Lung (tissue), 12 donors: ENCODE results near the gene SFRP4. TPM values are rescaled to one million over a fixed set of nuclear protein-coding genes. Genes with fewer than 3 reads are reported as not detected.

ENCODE experiments used
- ATAC-seq: fragments of 200-7000 bp; cut with Tn5 transposase; one replicate; pipeline ENCODE4 v1.9.1; 2020; ENCODE audit warnings: moderate number of reproducible peaks; ENCODE audit not compliant: insufficient read depth, low FRiP score
- DNase-seq, 3 donors: peaks; one replicate each; pipeline ENCODE4 v3.0.0-alpha.2; 2013 to 2017
- H3K27ac ChIP-seq, 2 donors: one replicate each; pipeline ENCODE4 v1.5.1; 2013; ENCODE audit warnings: mild to moderate bottlenecking in 2 of 2, moderate library complexity in 2 of 2, control low read depth in 1 of 2, inconsistent platforms in 1 of 2, low read depth in 1 of 2, low read length in 1 of 2
- H3K27me3 ChIP-seq, 3 donors: one replicate each; pipeline ENCODE4 v1.5.1; 2013; ENCODE audit warnings: low read length in 2 of 3; ENCODE audit not compliant: control insufficient read depth in 3 of 3, insufficient read depth in 3 of 3
- H3K36me3 ChIP-seq, 4 donors: one replicate each; pipeline ENCODE4 v1.5.1; 2013; ENCODE audit warnings: low read length in 4 of 4, mild to moderate bottlenecking in 1 of 4, moderate library complexity in 1 of 4; ENCODE audit not compliant: control insufficient read depth in 4 of 4, insufficient read depth in 4 of 4
- H3K4me1 ChIP-seq, 5 donors: one replicate each; pipeline ENCODE4 v1.5.1; 2013; ENCODE audit warnings: low read length in 5 of 5, mild to moderate bottlenecking in 2 of 5, moderate library complexity in 1 of 5; ENCODE audit not compliant: control insufficient read depth in 5 of 5, insufficient read depth in 5 of 5
- H3K4me3 ChIP-seq: one replicate; pipeline ENCODE4 v1.5.1; 2013; ENCODE audit warnings: mild to moderate bottlenecking, control low read depth, moderate library complexity
- H3K9ac ChIP-seq, 2 donors: one replicate each; pipeline ENCODE4 v1.5.1; 2013; ENCODE audit warnings: low read length in 2 of 2, control low read depth in 1 of 2; ENCODE audit not compliant: insufficient read depth in 1 of 2
- H3K9me3 ChIP-seq, 4 donors: one replicate each; pipeline ENCODE4 v1.5.1; 2013; ENCODE audit warnings: low read length in 3 of 4, mild to moderate bottlenecking in 1 of 4, moderate library complexity in 1 of 4; ENCODE audit not compliant: control insufficient read depth in 4 of 4, insufficient read depth in 3 of 4
- CTCF ChIP-seq: IDR thresholded peaks from 2 replicates; pipeline ENCODE4 v1.5.1; 2012; ENCODE audit warnings: mild to moderate bottlenecking; ENCODE audit errors: control extremely low read depth, extremely low read depth
- WGBS, 2 donors: extraction: QIAGEN DNeasy Blood & Tissue Kit; methylation state at CpG; one replicate each; pipeline ENCODE4 v1.1.7; 2013; 5-methylcytosine and 5-hydroxymethylcytosine counted together
- polyA plus RNA-seq, 2 donors: library from polyadenylated mRNA; stranded (reverse); fragments of 200-250 nt; gene quantifications; one replicate each; pipeline ENCODE4 v1.2.1, GENCODE V29; 2013
- total RNA-seq, 2 donors: library from RNA; depleted of rRNA in 1 of 2; stranded (reverse); fragments of >200 nt in 1 of 2; gene quantifications; one replicate each; pipeline ENCODE4 v1.2.1, GENCODE V29; 2014 to 2021
- donor health status: control.
- donor health status: control.
- donor health status: Bipolar disorder and iron deficiency.
- donor health status: healthy.
- donor health status: DM: yes; HTN: yes; CAD: no.

SFRP4 gene
- total and polyA plus RNA-seq, 4 donors = 2.5 to 5.3 (median 3.3) TPM

DNA sequence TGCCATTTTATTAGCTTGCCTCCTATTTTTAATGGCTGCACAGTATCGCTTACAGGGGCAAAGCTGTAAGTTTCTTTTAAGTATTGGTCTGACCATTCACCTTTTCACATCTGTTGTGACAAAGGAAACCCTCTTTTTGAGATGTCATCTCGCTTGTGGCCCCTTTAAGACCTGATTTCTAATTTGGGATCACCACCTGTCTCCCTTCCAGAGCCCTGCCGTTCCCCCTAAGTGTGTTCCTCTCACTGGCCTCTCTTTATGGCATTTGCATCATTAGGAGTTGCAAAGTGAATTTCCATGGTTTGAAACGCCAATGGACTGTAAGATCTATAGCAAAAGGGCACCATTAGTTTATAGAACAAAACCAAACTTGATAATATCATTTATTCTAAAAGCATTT, 5.3 kb upstream of the SFRP4 start:
- 54 to 69% methylated on average over 4 of the region's 4 CpGs for WGBS, 2 donors
- no peak for ATAC-seq
- peaks cover 0 to 8% (median 2%) of the 10 kb centered on the region in 4 donors for H3K9me3 ChIP-seq
- peaks cover 0 to 20% (median 5%) of the 10 kb centered on the region in 5 donors for H3K4me1 ChIP-seq
- no peak for TF ChIP-seq CTCF
- peaks cover 0 to 4% (median under 1%) of the 10 kb centered on the region in 4 donors for H3K36me3 ChIP-seq
- H3K27me3 ChIP-seq = peaks cover 0 to 2% (median 2%) of the 10 kb centered on the region in 3 donors
- H3K4me3 ChIP-seq = no peak overlapping the region
- no peak overlapping the region for H3K27ac ChIP-seq
- no peak overlapping the region for H3K9ac ChIP-seq
- DNase-seq = no peak

- Histone ChIP-seq H3K9ac (peak overlapping the region; percentile 0 to 17), H3K27ac (peak overlapping the region; percentile 86 to 93), H3K4me3 (peak overlapping the region; percentile 66), H3K36me3 (peaks cover 0 to 4% (median under 1%) of the 10 kb centered on the region in 4 donors), H3K4me1 (peaks cover 0 to 28% (median 5%) of the 10 kb centered on the region in 5 donors), H3K9me3 (peaks cover 0 to 8% (median 3%) of the 10 kb centered on the region in 4 donors), H3K27me3 (peaks cover 0 to 6% (median 2%) of the 10 kb centered on the region in 3 donors)
- TF ChIP-seq CTCF = no peak
- ATAC-seq (peak; percentile 59), DNase-seq (peak; percentile 49 to 73 (median 72))
- 1% methylated on average over 60 to 63 of the region's 63 CpGs for WGBS, 2 donors
Measured at GRCh38 chr7:37920849-37921805, 4.5 kb upstream of the SFRP4 start.

- Histone ChIP-seq H3K9me3 (peaks cover 0 to 2% (median under 1%) of the 10 kb centered on the region in 4 donors), H3K9ac (peak within 1 kb of the TSS; percentile 0 to 17), H3K27me3 (peaks cover 0 to 8% (median 2%) of the 10 kb centered on the region in 3 donors), H3K36me3 (peaks cover 0 to 3% (median 0%) of the 10 kb centered on the region in 4 donors), H3K27ac (peak within 1 kb of the TSS; percentile 86 to 93), H3K4me1 (peaks cover 0 to 35% (median 5%) of the 10 kb centered on the region in 5 donors), H3K4me3 (peak within 1 kb of the TSS; percentile 66)
- DNase-seq (peak; percentile 73 to 79 (median 76)), ATAC-seq (peak; percentile 54)
- TF ChIP-seq CTCF = no peak
- 6 to 9% methylated on average over 22 of the region's 22 CpGs for WGBS, 2 donors
Measured at GRCh38 chr7:37920305-37920848, 3.8 kb upstream of the SFRP4 start, which contains the start of gene EPDR1. Gene EPDR1 (plus strand): TSS chr7:37920640. CDS start chr7:37920940, 300 bp downstream.
